GM23338 (cell line): ENCODE data around the gene CHRDL2. TPM values are rescaled to one million over a fixed set of nuclear protein-coding genes. Genes with fewer than 3 reads are reported as not detected.

Experiments used
- ATAC-seq: fragments of 200-7000 bp; cut with Tn5 transposase; 3 replicates; pipeline ENCODE4 v1.9.1; 2020
- DNase-seq: peaks from one replicate; pipeline ENCODE4 v3.0.0-alpha.2; 2015; ENCODE audit warnings: low spot score
- H2AFZ ChIP-seq: fragments of 200-600 bp; sonication (generic); 2 replicates; pipeline ENCODE4 v1.8.0; 2016; ENCODE audit warnings: antibody characterized with exemption, mild to moderate bottlenecking, moderate library complexity
- H3F3A ChIP-seq: fragments of 200-600 bp; sonication (generic); replicated peaks from 2 replicates; pipeline ENCODE4 v1.8.0; 2017; ENCODE audit warnings: antibody characterized with exemption, mixed run types, low read depth
- H3K27ac ChIP-seq: fragments of 200-600 bp; sonication (generic); 2 replicates; pipeline ENCODE4 v1.6.1; 2016; ENCODE audit warnings: low read depth
- H3K27me3 ChIP-seq: fragments of 200-600 bp; sonication (generic); 2 replicates; pipeline ENCODE4 v1.8.0; 2016; ENCODE audit warnings: mild to moderate bottlenecking, mixed run types, moderate library complexity; ENCODE audit not compliant: insufficient read depth
- H3K36me3 ChIP-seq: fragments of 200-600 bp; sonication (generic); 2 replicates; pipeline ENCODE4 v1.8.0; 2016; ENCODE audit warnings: mild to moderate bottlenecking; ENCODE audit not compliant: insufficient read depth
- H3K4me1 ChIP-seq: fragments of 200-600 bp; sonication (generic); 2 replicates; pipeline ENCODE4 v1.8.0; 2016; ENCODE audit warnings: mild to moderate bottlenecking, moderate library complexity; ENCODE audit not compliant: insufficient read depth
- H3K4me2 ChIP-seq: fragments of 200-600 bp; sonication (generic); 2 replicates; pipeline ENCODE4 v1.7.1; 2017; ENCODE audit warnings: mixed run types
- H3K4me3 ChIP-seq: fragments of 200-600 bp; sonication (generic); 2 replicates; pipeline ENCODE4 v1.6.1; 2016; ENCODE audit warnings: mixed run types
- H3K79me2 ChIP-seq: fragments of 200-600 bp; sonication (generic); replicated peaks from 2 replicates; pipeline ENCODE4 v1.8.0; 2017; ENCODE audit warnings: mild to moderate bottlenecking; ENCODE audit not compliant: insufficient read depth
- H3K9me2 ChIP-seq: fragments of 200-600 bp; sonication (generic); 2 replicates; pipeline ENCODE4 v1.8.0; 2017; ENCODE audit not compliant: insufficient read depth
- H4K20me1 ChIP-seq: fragments of 200-600 bp; sonication (generic); replicated peaks from 2 replicates; pipeline ENCODE4 v1.8.0; 2017; ENCODE audit warnings: mild to moderate bottlenecking; ENCODE audit not compliant: insufficient read depth
- H3K27ac Mint-ChIP-seq: 2 replicates; pipeline ENCODE4 v1.8.0; 2020; ENCODE audit warnings: inconsistent platforms, mild to moderate bottlenecking, moderate library complexity, mixed read lengths
- H3K27me3 Mint-ChIP-seq: 3 replicates; pipeline ENCODE4 v1.8.0; 2022; ENCODE audit warnings: low read depth, mild to moderate bottlenecking, moderate library complexity, mixed read lengths, inconsistent platforms; ENCODE audit not compliant: insufficient read depth, poor library complexity
- H3K36me3 Mint-ChIP-seq: 3 replicates; pipeline ENCODE4 v1.8.0; 2021; ENCODE audit warnings: low read depth, mild to moderate bottlenecking, inconsistent platforms, moderate library complexity, mixed read lengths
- H3K4me1 Mint-ChIP-seq: 3 replicates; pipeline ENCODE4 v1.8.0; 2020; ENCODE audit warnings: mild to moderate bottlenecking, inconsistent platforms, mixed read lengths
- H3K4me3 Mint-ChIP-seq: 3 replicates; pipeline ENCODE4 v1.8.0; 2021; ENCODE audit warnings: moderate library complexity, mild to moderate bottlenecking, inconsistent platforms, mixed read lengths
- H3K9me3 Mint-ChIP-seq: 3 replicates; pipeline ENCODE4 v1.8.0; 2020; ENCODE audit warnings: moderate library complexity, mild to moderate bottlenecking, inconsistent platforms, mixed read lengths
- EZH2 ChIP-seq: fragments of 200-600 bp; sonication (generic); IDR thresholded peaks from one replicate; pipeline ENCODE4 v1.8.0; 2017; ENCODE audit warnings: antibody characterized with exemption, mild to moderate bottlenecking, low read depth; ENCODE audit not compliant: unreplicated experiment
- EZH2phosphoT487 ChIP-seq: fragments of 200-600 bp; sonication (generic); IDR thresholded peaks from one replicate; pipeline ENCODE4 v1.8.1; 2018; ENCODE audit warnings: antibody characterized with exemption; ENCODE audit not compliant: unreplicated experiment
- JUNB ChIP-seq: IDR thresholded peaks from one replicate; pipeline ENCODE4 v1.6.1; 2016; ENCODE audit warnings: antibody characterized with exemption; ENCODE audit not compliant: unreplicated experiment
- NANOG ChIP-seq: IDR thresholded peaks from 2 replicates; pipeline ENCODE4 v1.6.1; 2016; ENCODE audit warnings: antibody characterized with exemption, borderline replicate concordance
- POLR2AphosphoS5 ChIP-seq: IDR thresholded peaks from 2 replicates; pipeline ENCODE4 v1.6.1; 2016; ENCODE audit warnings: antibody characterized with exemption, low read depth
- STAT1 ChIP-seq: IDR thresholded peaks from one replicate; pipeline ENCODE4 v1.6.1; 2016; ENCODE audit warnings: antibody characterized with exemption; ENCODE audit not compliant: unreplicated experiment
- ZNF114 ChIP-seq: fragments of 250-450 bp; sonication (Bioruptor Pico); IDR thresholded peaks from 2 replicates; pipeline ENCODE4 v1.5.0; 2020; ENCODE audit warnings: mild to moderate bottlenecking, moderate library complexity
- ZNF331 ChIP-seq: fragments of 250-450 bp; sonication (Bioruptor Pico); IDR thresholded peaks from 2 replicates; pipeline ENCODE4 v1.5.0; 2020; ENCODE audit warnings: low read depth, mild to moderate bottlenecking, moderate library complexity
- polyA plus RNA-seq: library from polyadenylated mRNA; unstranded; fragments of >200 nt; fragmentation: Nextera tagmentation; extraction: Ambion mirVana; gene quantifications from 2 replicates; pipeline ENCODE4 v1.2.1, GENCODE V29; 2016
- total RNA-seq: library from RNA; depleted of rRNA; stranded (reverse); fragments of >200 nt; shearing (Covaris generic); gene quantifications from 2 replicates; pipeline ENCODE4 v1.2.3, GENCODE V29; 2014
- TF ChIP-seq, protein P1 (sequence below): IDR thresholded peaks from 2 replicates; pipeline ENCODE4 v1.6.1; 2016; ENCODE audit warnings: antibody characterized with exemption
- TF ChIP-seq, protein P2 (sequence below): IDR thresholded peaks from one replicate; pipeline ENCODE4 v1.6.1; 2018; ENCODE audit warnings: antibody characterized with exemption; ENCODE audit not compliant: unreplicated experiment
- TF ChIP-seq, protein P3 (sequence below), 2 experiments: fragments of 200-600 bp in 1 of 2; sonication (generic) in 1 of 2; conservative IDR thresholded peaks; 2 replicates each; pipeline versions ENCODE4 v1.5.1 to v1.6.1; 2016 to 2017; ENCODE audit warnings: antibody characterized with exemption in 2 of 2, low read depth in 2 of 2, mild to moderate bottlenecking in 2 of 2, moderate library complexity in 1 of 2
- TF ChIP-seq, protein P4 (sequence below): fragments of 250-450 bp; sonication (Bioruptor Pico); IDR thresholded peaks from 2 replicates; pipeline ENCODE4 v1.5.0; 2020; ENCODE audit warnings: mild to moderate bottlenecking, moderate library complexity

The CHRDL2 gene
- total and polyA plus RNA-seq, 2 experiments from 2014 or later: 0.21 TPM; not detected in 1

DNA sequence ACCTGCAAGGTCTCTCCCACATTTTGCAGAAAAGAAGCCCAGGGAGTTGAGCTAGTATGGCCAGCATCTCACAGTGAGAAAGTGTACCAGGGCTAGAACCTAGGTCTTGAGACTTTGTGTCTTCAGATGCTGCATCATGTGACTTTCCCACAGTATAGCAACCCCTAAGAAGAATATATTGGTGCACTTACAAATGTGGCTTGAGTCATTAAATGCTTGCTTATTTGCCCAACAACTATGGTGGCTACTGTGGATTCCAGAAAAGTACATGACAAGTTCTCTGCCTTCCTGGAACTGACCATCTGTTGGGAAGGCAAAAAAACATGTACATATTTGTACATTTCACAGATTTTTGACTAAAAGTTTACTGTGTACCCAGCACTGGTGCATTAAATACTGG, 83.8 kb downstream of the CHRDL2 start (continued):
- no peak for TF ChIP-seq EZH2phosphoT487
- TF ChIP-seq, protein P1, sequence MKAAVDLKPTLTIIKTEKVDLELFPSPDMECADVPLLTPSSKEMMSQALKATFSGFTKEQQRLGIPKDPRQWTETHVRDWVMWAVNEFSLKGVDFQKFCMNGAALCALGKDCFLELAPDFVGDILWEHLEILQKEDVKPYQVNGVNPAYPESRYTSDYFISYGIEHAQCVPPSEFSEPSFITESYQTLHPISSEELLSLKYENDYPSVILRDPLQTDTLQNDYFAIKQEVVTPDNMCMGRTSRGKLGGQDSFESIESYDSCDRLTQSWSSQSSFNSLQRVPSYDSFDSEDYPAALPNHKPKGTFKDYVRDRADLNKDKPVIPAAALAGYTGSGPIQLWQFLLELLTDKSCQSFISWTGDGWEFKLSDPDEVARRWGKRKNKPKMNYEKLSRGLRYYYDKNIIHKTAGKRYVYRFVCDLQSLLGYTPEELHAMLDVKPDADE: no peak

DNA sequence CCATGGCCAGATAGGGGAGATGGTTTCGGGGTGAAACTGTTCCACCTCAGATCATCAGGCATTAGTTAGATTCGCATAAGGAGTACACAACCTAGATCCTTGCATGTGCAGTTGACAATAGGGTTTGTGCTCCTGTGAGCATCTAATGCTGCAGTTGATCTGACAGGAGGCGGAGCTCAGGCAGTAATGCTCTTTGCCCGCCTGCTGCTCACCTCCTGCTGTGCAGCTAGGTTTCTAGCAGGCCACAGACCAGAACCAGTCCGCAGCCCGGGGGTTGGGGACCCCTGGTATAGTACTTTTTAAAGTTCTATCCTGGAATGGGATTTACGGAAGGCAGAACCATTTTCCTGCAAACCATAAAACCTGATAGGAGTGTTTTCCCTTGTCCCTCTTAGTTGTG, 84.3 kb downstream of the CHRDL2 start:
- H3K4me1 ChIP-seq: no peaks in the 10 kb centered on the region
- DNase-seq (peak; percentile 22), ATAC-seq (peak; percentile 73)
- no peak overlapping the region for H3K27ac Mint-ChIP-seq
- H3K4me3 Mint-ChIP-seq: no peak overlapping the region
- peaks cover 2% of the 10 kb centered on the region; the same call in 1 of the 3 replicates for H3K4me1 Mint-ChIP-seq
- peaks cover 3% of the 10 kb centered on the region; the same call in 1 of the 2 replicates for H4K20me1 ChIP-seq
- H3K27me3 ChIP-seq: no peaks in the 10 kb centered on the region
- no peaks in the 10 kb centered on the region for H3K27me3 Mint-ChIP-seq
- no peak overlapping the region for H2AFZ ChIP-seq
- no peaks in the 10 kb centered on the region for H3K9me3 Mint-ChIP-seq
- no peaks in the 10 kb centered on the region for H3K36me3 ChIP-seq
- no peak overlapping the region for H3K27ac ChIP-seq
- H3K36me3 Mint-ChIP-seq: peaks cover 3% of the 10 kb centered on the region; the same call in 1 of the 3 replicates
- H3K4me3 ChIP-seq: no peak overlapping the region
- H3K4me2 ChIP-seq: no peak overlapping the region
- H3K79me2 ChIP-seq: no peaks in the 10 kb centered on the region
- no peaks in the 10 kb centered on the region for H3F3A ChIP-seq
- H3K9me2 ChIP-seq: no peaks in the 10 kb centered on the region
- TF ChIP-seq, protein P2, sequence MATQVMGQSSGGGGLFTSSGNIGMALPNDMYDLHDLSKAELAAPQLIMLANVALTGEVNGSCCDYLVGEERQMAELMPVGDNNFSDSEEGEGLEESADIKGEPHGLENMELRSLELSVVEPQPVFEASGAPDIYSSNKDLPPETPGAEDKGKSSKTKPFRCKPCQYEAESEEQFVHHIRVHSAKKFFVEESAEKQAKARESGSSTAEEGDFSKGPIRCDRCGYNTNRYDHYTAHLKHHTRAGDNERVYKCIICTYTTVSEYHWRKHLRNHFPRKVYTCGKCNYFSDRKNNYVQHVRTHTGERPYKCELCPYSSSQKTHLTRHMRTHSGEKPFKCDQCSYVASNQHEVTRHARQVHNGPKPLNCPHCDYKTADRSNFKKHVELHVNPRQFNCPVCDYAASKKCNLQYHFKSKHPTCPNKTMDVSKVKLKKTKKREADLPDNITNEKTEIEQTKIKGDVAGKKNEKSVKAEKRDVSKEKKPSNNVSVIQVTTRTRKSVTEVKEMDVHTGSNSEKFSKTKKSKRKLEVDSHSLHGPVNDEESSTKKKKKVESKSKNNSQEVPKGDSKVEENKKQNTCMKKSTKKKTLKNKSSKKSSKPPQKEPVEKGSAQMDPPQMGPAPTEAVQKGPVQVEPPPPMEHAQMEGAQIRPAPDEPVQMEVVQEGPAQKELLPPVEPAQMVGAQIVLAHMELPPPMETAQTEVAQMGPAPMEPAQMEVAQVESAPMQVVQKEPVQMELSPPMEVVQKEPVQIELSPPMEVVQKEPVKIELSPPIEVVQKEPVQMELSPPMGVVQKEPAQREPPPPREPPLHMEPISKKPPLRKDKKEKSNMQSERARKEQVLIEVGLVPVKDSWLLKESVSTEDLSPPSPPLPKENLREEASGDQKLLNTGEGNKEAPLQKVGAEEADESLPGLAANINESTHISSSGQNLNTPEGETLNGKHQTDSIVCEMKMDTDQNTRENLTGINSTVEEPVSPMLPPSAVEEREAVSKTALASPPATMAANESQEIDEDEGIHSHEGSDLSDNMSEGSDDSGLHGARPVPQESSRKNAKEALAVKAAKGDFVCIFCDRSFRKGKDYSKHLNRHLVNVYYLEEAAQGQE: no peak
- TF ChIP-seq JUNB: no peak
- TF ChIP-seq, protein P3, sequence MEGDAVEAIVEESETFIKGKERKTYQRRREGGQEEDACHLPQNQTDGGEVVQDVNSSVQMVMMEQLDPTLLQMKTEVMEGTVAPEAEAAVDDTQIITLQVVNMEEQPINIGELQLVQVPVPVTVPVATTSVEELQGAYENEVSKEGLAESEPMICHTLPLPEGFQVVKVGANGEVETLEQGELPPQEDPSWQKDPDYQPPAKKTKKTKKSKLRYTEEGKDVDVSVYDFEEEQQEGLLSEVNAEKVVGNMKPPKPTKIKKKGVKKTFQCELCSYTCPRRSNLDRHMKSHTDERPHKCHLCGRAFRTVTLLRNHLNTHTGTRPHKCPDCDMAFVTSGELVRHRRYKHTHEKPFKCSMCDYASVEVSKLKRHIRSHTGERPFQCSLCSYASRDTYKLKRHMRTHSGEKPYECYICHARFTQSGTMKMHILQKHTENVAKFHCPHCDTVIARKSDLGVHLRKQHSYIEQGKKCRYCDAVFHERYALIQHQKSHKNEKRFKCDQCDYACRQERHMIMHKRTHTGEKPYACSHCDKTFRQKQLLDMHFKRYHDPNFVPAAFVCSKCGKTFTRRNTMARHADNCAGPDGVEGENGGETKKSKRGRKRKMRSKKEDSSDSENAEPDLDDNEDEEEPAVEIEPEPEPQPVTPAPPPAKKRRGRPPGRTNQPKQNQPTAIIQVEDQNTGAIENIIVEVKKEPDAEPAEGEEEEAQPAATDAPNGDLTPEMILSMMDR (conservative IDR thresholded peaks at IDR 0.05; ENCODE audit: low read depth in 2 of 2): no peak
- no peak for TF ChIP-seq ZNF331
- TF ChIP-seq POLR2AphosphoS5: no peak
- no peak for TF ChIP-seq EZH2
- no peak for TF ChIP-seq ZNF114
- no peak for TF ChIP-seq NANOG
- no peak for TF ChIP-seq STAT1
- TF ChIP-seq, protein P4, sequence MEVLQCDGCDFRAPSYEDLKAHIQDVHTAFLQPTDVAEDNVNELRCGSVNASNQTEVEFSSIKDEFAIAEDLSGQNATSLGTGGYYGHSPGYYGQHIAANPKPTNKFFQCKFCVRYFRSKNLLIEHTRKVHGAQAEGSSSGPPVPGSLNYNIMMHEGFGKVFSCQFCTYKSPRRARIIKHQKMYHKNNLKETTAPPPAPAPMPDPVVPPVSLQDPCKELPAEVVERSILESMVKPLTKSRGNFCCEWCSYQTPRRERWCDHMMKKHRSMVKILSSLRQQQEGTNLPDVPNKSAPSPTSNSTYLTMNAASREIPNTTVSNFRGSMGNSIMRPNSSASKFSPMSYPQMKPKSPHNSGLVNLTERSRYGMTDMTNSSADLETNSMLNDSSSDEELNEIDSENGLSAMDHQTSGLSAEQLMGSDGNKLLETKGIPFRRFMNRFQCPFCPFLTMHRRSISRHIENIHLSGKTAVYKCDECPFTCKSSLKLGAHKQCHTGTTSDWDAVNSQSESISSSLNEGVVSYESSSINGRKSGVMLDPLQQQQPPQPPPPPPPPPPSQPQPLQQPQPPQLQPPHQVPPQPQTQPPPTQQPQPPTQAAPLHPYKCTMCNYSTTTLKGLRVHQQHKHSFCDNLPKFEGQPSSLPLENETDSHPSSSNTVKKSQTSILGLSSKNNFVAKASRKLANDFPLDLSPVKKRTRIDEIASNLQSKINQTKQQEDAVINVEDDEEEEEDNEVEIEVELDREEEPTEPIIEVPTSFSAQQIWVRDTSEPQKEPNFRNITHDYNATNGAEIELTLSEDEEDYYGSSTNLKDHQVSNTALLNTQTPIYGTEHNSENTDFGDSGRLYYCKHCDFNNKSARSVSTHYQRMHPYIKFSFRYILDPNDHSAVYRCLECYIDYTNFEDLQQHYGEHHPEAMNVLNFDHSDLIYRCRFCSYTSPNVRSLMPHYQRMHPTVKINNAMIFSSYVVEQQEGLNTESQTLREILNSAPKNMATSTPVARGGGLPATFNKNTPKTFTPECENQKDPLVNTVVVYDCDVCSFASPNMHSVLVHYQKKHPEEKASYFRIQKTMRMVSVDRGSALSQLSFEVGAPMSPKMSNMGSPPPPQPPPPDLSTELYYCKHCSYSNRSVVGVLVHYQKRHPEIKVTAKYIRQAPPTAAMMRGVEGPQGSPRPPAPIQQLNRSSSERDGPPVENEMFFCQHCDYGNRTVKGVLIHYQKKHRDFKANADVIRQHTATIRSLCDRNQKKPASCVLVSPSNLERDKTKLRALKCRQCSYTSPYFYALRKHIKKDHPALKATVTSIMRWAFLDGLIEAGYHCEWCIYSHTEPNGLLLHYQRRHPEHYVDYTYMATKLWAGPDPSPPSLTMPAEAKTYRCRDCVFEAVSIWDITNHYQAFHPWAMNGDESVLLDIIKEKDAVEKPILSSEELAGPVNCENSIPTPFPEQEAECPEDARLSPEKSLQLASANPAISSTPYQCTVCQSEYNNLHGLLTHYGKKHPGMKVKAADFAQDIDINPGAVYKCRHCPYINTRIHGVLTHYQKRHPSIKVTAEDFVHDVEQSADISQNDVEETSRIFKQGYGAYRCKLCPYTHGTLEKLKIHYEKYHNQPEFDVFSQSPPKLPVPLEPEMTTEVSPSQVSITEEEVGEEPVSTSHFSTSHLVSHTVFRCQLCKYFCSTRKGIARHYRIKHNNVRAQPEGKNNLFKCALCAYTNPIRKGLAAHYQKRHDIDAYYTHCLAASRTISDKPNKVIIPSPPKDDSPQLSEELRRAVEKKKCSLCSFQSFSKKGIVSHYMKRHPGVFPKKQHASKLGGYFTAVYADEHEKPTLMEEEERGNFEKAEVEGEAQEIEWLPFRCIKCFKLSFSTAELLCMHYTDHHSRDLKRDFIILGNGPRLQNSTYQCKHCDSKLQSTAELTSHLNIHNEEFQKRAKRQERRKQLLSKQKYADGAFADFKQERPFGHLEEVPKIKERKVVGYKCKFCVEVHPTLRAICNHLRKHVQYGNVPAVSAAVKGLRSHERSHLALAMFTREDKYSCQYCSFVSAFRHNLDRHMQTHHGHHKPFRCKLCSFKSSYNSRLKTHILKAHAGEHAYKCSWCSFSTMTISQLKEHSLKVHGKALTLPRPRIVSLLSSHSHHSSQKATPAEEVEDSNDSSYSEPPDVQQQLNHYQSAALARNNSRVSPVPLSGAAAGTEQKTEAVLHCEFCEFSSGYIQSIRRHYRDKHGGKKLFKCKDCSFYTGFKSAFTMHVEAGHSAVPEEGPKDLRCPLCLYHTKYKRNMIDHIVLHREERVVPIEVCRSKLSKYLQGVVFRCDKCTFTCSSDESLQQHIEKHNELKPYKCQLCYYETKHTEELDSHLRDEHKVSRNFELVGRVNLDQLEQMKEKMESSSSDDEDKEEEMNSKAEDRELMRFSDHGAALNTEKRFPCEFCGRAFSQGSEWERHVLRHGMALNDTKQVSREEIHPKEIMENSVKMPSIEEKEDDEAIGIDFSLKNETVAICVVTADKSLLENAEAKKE (CRISPR knock-in tag): no peak
- TF ChIP-seq, protein P1: no peak
- TF ChIP-seq EZH2phosphoT487: no peak
